Tibial nerve (tissue), 4 donors: ENCODE data around the gene TGM6. TPM values are rescaled to one million over a fixed set of nuclear protein-coding genes. Genes with fewer than 3 reads are reported as not detected.

ENCODE experiments used
- DNase-seq, 2 donors: peaks; one replicate each; pipeline ENCODE4 v3.0.0-alpha.2; 2019; ENCODE audit warnings: low spot score in 2 of 2
- H3K27ac ChIP-seq, 4 donors: fragments of 200-600 bp; sonication (generic) in 3 of 4; one replicate each; pipeline ENCODE4 v1.5.1; 2017 to 2019; ENCODE audit warnings: mild to moderate bottlenecking in 1 of 4
- H3K27me3 ChIP-seq, 2 donors: fragments of 200-600 bp; sonication (generic) in 1 of 2; one replicate each; pipeline versions ENCODE4 v1.5.1 to v1.6.0; 2017 to 2019
- H3K36me3 ChIP-seq, 3 donors: fragments of 200-600 bp; sonication (generic); one replicate each; pipeline ENCODE4 v1.5.1; 2018 to 2019
- H3K4me1 ChIP-seq, 4 donors: fragments of 200-600 bp; sonication (generic) in 3 of 4; one replicate each; pipeline ENCODE4 v1.5.1; 2017 to 2019
- H3K4me3 ChIP-seq, 4 donors: fragments of 200-600 bp; sonication (generic) in 3 of 4; one replicate each; pipeline ENCODE4 v1.5.1; 2017 to 2019; ENCODE audit warnings: mild to moderate bottlenecking in 1 of 4, moderate library complexity in 1 of 4
- H3K9me3 ChIP-seq, 4 donors: fragments of 200-600 bp; sonication (generic) in 3 of 4; one replicate each; pipeline ENCODE4 v1.5.1; 2017 to 2019
- CTCF ChIP-seq, 5 experiments: fragments of 200-600 bp in 3 of 5; fragments of 450-650 bp in 2 of 5; sonication (generic) in 3 of 5; IDR thresholded peaks; one replicate each; pipeline ENCODE4 v1.5.1; 2016 to 2019; ENCODE audit warnings: antibody characterized with exemption in 5 of 5, mild to moderate bottlenecking in 3 of 5, moderate library complexity in 2 of 5
- EP300 ChIP-seq, 2 donors: sonication (generic); formaldehyde crosslinking; IDR thresholded peaks; one replicate each; pipeline ENCODE4 v1.6.1; 2017; ENCODE audit warnings: antibody characterized with exemption in 2 of 2, mild to moderate bottlenecking in 1 of 2
- POLR2A ChIP-seq, 2 donors: fragments of 450-650 bp; IDR thresholded peaks; one replicate each; pipeline ENCODE4 v1.6.1; 2017; ENCODE audit warnings: antibody characterized with exemption in 2 of 2, mild to moderate bottlenecking in 2 of 2, moderate library complexity in 2 of 2
- WGBS, 2 donors: methylation state at CpG; one replicate each; pipeline ENCODE4 v1.1.5; 2018; 5-methylcytosine and 5-hydroxymethylcytosine counted together
- total RNA-seq, 4 donors: library from RNA; depleted of rRNA; stranded (reverse); fragments of >200 nt; gene quantifications; one replicate each; pipeline ENCODE4 v1.1.0, GENCODE V29; 2016

The TGM6 gene
- total RNA-seq, 4 donors from 2014 or later, result not detected

GRCh38 chr20:2363187-2363586, 17.5 kb upstream of the TGM6 start:
- 83 to 88% methylated on average over 2 of the region's 2 CpGs for WGBS, 2 donors
- TF ChIP-seq CTCF (IDR thresholded peaks at IDR 0.05) (no peak), POLR2A (IDR thresholded peaks at IDR 0.05) (no peak), EP300 (IDR thresholded peaks at IDR 0.05) (no peak)
- Histone ChIP-seq H3K27ac (no peak overlapping the region), H3K4me3 (no peak overlapping the region), H3K4me1 (no peaks in the 10 kb centered on the region), H3K36me3 (no peaks in the 10 kb centered on the region), H3K9me3 (peaks cover 0 to 22% (median 2%) of the 10 kb centered on the region in 4 donors), H3K27me3 (no peaks in the 10 kb centered on the region)
- no peak for DNase-seq

DNA sequence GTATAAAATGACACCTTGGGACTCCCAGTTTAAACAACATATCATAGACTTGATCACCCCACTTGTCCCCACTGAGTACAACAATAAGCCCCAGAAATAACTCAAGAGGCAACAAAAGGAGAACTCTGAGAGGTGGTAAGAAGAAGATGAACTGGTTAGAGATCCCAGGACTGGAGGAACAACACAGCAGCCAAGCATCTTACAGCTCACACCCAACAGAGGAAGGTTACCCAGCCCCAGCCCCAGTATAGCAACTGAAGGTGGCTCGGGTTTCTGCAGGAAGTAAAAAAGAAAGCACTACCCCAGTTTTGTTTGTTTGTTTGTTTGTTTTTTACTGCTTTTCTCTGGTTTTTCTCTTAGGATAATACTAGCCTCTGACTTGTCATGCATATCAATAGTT, 17.1 kb upstream of the TGM6 start:
- Histone ChIP-seq H3K4me3 (no peak overlapping the region), H3K9me3 (peaks cover 0 to 26% (median 2%) of the 10 kb centered on the region in 4 donors), H3K36me3 (no peaks in the 10 kb centered on the region), H3K27ac (no peak overlapping the region), H3K27me3 (no peaks in the 10 kb centered on the region), H3K4me1 (no peaks in the 10 kb centered on the region)
- no peak for DNase-seq
- no peak for TF ChIP-seq POLR2A (IDR thresholded peaks at IDR 0.05)
- no peak for TF ChIP-seq CTCF (IDR thresholded peaks at IDR 0.05)
- no peak for TF ChIP-seq EP300 (IDR thresholded peaks at IDR 0.05)
- WGBS, 2 donors, result 29 to 35% methylated on average over 1 of the region's 1 CpG

DNA sequence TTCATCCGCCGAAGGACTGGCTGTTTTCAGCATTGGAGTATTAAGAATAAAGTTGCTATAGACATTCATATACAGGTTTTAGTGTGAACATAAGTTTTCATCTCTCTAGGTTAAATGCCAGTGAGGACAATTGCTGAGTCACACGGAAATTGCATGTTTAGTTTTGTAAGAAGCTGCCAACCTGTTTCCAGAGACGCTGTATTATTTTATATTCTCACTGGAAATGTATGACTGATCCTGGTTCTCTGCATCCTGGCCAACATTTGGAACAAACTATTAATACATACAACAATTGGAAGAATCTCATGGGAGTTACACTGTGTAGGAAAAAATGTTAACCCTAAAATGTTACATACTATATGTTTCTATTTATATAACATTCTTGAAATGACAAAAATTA, 16.7 kb upstream of the TGM6 start:
- 60 to 71% methylated on average over 4 of the region's 4 CpGs for WGBS, 2 donors
- Histone ChIP-seq H3K4me3 (no peak overlapping the region), H3K4me1 (no peaks in the 10 kb centered on the region), H3K36me3 (no peaks in the 10 kb centered on the region), H3K27ac (no peak overlapping the region), H3K9me3 (peaks cover 0 to 30% (median 2%) of the 10 kb centered on the region in 4 donors), H3K27me3 (no peaks in the 10 kb centered on the region)
- TF ChIP-seq POLR2A (IDR thresholded peaks at IDR 0.05), result no peak
- TF ChIP-seq EP300 (IDR thresholded peaks at IDR 0.05), result no peak
- TF ChIP-seq CTCF (IDR thresholded peaks at IDR 0.05), result no peak
- no peak for DNase-seq

DNA sequence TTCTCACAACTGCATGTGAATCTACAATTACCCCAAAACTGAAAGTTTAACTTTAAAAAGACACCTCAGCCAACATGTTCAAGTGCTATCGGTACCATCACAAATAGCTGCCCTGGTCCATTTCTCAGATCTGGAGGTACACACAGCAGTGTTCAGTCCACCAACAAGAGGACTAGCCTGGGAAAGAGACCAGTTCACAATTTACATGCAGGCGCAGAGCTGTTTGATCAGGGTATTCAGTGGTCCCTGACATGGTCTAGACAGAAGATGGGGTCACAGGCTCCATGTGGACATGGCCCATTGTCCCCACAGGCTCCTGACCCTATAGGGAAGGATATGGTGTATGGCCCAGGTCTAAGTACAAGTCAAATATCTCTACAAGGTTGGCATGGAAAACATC, 15.6 kb upstream of the TGM6 start:
- H3K36me3 ChIP-seq, result no peaks in the 10 kb centered on the region
- H3K27ac ChIP-seq, result no peak overlapping the region
- TF ChIP-seq POLR2A (IDR thresholded peaks at IDR 0.05) (no peak), CTCF (IDR thresholded peaks at IDR 0.05) (no peak), EP300 (IDR thresholded peaks at IDR 0.05) (no peak)
- H3K9me3 ChIP-seq, result peaks cover 0 to 26% (median 2%) of the 10 kb centered on the region in 4 donors
- no peak for DNase-seq
- no peak overlapping the region for H3K4me3 ChIP-seq
- H3K4me1 ChIP-seq, result no peaks in the 10 kb centered on the region
- no peaks in the 10 kb centered on the region for H3K27me3 ChIP-seq
- 86 to 100% methylated on average over 2 of the region's 2 CpGs for WGBS, 2 donors

DNA sequence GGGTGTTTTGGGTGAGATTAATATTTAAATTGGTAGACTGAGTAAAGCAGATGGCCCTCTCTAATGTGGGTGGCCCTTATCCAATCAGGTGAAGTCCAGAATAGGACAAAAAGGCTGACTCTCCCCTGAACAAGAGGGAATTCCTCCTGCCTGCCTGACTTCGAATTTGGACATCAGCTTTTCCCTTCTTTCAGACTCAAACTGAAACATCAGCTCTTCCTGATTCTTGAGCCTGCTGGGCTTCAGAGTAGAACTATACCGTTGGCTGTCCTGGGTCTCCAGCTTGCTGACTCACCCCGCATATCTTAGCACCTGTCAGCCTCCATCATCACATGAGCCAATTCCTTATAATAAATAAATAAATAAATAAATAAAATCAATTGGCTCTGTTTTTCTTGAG, 15.0 kb upstream of the TGM6 start:
- no peak overlapping the region for H3K27ac ChIP-seq
- H3K4me1 ChIP-seq, result no peaks in the 10 kb centered on the region
- H3K9me3 ChIP-seq, result peaks cover 0 to 20% (median 2%) of the 10 kb centered on the region in 4 donors
- TF ChIP-seq CTCF (IDR thresholded peaks at IDR 0.05), result no peak
- TF ChIP-seq EP300 (IDR thresholded peaks at IDR 0.05), result no peak
- TF ChIP-seq POLR2A (IDR thresholded peaks at IDR 0.05), result no peak
- no peaks in the 10 kb centered on the region for H3K36me3 ChIP-seq
- 76 to 80% methylated on average over 3 of the region's 3 CpGs for WGBS, 2 donors
- H3K4me3 ChIP-seq, result no peak overlapping the region
- no peak for DNase-seq
- H3K27me3 ChIP-seq, result no peaks in the 10 kb centered on the region
